Brain microvascular endothelial cell (primary cell): ENCODE results near the gene ITPRIP.
A peak's percentile ranks its signal among the peaks of the same experiment; 100 is the strongest.

Experiments used
- DNase-seq: peaks from one replicate; pipeline ENCODE4 v3.0.0-alpha.2; 2020
- H3K27ac ChIP-seq: fragments of 250-450 bp; sonication (Bioruptor Pico); 2 replicates; pipeline ENCODE4 v1.5.1; 2020; ENCODE audit warnings: mild to moderate bottlenecking, moderate library complexity
- H3K27me3 ChIP-seq: fragments of 250-450 bp; sonication (Bioruptor Pico); replicated peaks from 2 replicates; pipeline ENCODE4 v1.5.1; 2020; ENCODE audit warnings: mild to moderate bottlenecking
- H3K36me3 ChIP-seq: fragments of 250-450 bp; sonication (Bioruptor Pico); replicated peaks from 2 replicates; pipeline ENCODE4 v1.5.1; 2020; ENCODE audit warnings: mild to moderate bottlenecking
- H3K4me3 ChIP-seq: 2 replicates; pipeline ENCODE4 v1.5.1; 2011; ENCODE audit warnings: low read depth, mild to moderate bottlenecking, control low read depth, low read length, moderate library complexity
- in situ Hi-C: cut with HindIII; loops from 2 replicates; pipeline ENCODE4 v1.10.0; 2017; ENCODE audit warnings: low sequenced_read_pairs, low pct_ligation_motif_present
- TF ChIP-seq, protein P1 (sequence below): IDR thresholded peaks from 2 replicates; pipeline ENCODE4 v1.5.1; 2011; ENCODE audit warnings: low read depth, mild to moderate bottlenecking, moderate library complexity, low read length, control low read depth, inconsistent platforms; ENCODE audit errors: missing control alignments

Gene ITPRIP

DNA sequence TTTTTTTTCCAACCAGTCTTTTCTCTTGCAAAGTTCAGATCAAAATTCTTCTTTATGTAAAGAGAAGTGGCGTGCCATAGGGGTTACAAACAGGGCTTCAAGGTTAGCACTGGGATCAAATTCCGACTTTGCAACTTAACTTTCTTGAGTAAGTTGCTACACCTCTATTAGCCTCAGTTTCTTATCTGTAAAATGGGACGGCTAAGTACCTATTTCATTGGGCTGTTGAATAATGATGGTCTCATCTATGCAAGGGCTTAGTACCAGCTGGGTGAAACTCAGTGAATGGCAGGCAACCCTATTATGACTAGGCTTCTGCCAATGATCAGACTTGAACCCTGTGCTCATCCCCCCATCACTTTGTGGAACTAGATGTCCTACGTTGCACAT, 33.9 kb downstream of the ITPRIP start:
- in situ Hi-C loops: no loop called here
- Histone ChIP-seq H3K27ac (no peak overlapping the region), H3K36me3 (peaks cover 14% of the 10 kb centered on the region), H3K4me3 (no peak overlapping the region), H3K27me3 (no peaks in the 10 kb centered on the region)
- DNase-seq: no peak
- TF ChIP-seq, protein P1, sequence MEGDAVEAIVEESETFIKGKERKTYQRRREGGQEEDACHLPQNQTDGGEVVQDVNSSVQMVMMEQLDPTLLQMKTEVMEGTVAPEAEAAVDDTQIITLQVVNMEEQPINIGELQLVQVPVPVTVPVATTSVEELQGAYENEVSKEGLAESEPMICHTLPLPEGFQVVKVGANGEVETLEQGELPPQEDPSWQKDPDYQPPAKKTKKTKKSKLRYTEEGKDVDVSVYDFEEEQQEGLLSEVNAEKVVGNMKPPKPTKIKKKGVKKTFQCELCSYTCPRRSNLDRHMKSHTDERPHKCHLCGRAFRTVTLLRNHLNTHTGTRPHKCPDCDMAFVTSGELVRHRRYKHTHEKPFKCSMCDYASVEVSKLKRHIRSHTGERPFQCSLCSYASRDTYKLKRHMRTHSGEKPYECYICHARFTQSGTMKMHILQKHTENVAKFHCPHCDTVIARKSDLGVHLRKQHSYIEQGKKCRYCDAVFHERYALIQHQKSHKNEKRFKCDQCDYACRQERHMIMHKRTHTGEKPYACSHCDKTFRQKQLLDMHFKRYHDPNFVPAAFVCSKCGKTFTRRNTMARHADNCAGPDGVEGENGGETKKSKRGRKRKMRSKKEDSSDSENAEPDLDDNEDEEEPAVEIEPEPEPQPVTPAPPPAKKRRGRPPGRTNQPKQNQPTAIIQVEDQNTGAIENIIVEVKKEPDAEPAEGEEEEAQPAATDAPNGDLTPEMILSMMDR: no peak

GRCh38 chr10:104303594-104304355, 34.5 kb downstream of the ITPRIP start:
- Histone ChIP-seq H3K27ac (no peak overlapping the region), H3K27me3 (no peaks in the 10 kb centered on the region), H3K4me3 (no peak overlapping the region), H3K36me3 (peaks cover 11% of the 10 kb centered on the region)
- in situ Hi-C loops: no loop called here
- no peak for DNase-seq
- TF ChIP-seq, protein P1: no peak

GRCh38 chr10:104301907-104302690, 36.2 kb downstream of the ITPRIP start:
- in situ Hi-C loops: no loop called here
- no peaks in the 10 kb centered on the region for H3K36me3 ChIP-seq
- no peaks in the 10 kb centered on the region for H3K27me3 ChIP-seq
- no peak for DNase-seq
- no peak overlapping the region for H3K4me3 ChIP-seq
- TF ChIP-seq, protein P1: peak; percentile 38
- H3K27ac ChIP-seq: peak overlapping the region; percentile 100

DNA sequence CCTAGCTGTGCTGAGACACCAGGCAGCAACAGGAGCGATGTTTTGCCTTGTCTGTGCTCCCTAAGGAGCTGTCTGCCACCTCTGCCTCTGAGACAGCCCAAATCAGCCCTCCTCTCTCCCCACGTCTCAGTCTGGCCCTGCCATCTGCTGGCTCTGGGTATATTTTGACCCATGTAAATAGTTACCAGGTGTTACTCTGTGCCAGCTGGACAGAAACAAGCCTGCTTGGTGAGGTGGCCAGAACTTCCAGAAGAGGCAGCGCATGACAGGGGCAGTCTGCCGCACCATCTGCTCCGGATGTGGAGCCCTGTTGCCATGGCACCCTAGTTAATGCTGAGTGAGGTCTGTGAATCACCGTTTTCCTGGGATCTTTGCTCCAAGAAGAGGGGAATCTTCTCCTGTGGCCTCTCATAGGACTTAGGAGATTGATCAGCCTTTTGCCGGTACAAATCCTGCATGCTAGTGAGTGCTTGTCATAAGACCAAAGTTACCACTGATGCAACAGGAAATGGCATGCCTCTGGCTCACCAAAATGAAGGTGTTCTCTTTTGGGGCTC, 37.5 kb downstream of the ITPRIP start:
- no peaks in the 10 kb centered on the region for H3K27me3 ChIP-seq
- in situ Hi-C loops: no loop called here
- H3K36me3 ChIP-seq: no peaks in the 10 kb centered on the region
- peak overlapping the region; percentile 35 for H3K4me3 ChIP-seq
- peak overlapping the region; percentile 100 for H3K27ac ChIP-seq
- TF ChIP-seq, protein P1: peak; percentile 20
- DNase-seq: peak; percentile 97

DNA sequence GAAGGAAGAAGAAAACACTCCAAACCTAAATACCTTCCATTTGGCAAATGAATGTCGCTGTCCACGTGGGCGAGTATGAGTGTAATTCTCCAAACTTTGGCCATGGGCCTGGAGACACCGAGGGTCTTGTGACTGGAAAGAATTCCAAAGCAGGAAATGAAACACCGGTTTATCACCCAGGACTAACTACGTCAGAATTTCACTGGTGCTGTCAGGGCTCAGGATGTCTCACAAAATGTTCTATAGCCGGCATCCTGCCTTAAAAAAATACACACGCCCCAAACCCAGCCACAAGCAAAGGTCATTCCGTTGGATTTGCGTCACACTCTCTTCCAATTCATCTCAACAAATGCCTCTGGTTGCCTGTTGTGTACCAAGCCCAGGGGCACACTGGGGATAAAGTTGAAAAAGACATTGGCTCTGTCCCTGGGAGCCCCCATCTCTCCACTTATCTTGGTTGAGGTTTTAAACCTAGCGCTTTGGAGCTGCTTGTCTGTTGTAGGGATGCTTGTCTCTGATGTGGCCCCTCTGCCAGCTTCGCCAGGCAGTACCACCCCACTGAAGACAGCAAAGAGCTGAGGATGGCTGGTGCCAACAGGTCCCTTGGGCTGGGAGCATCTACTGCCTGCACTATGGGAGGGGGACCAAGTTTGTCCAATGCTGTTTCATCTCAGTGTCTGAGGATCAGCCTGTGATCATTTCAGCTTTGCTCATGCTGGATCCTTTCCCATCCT, 38.1 kb downstream of the ITPRIP start:
- H3K27ac ChIP-seq: peak overlapping the region; percentile 100
- in situ Hi-C loops: no loop called here
- H3K36me3 ChIP-seq: no peaks in the 10 kb centered on the region
- peak overlapping the region; percentile 35 for H3K4me3 ChIP-seq
- no peaks in the 10 kb centered on the region for H3K27me3 ChIP-seq
- TF ChIP-seq, protein P1: no peak
- DNase-seq: peak; percentile 99
